Natural killer cell (primary cell): Measurements from ENCODE around the gene CTBS. TPM values are rescaled to one million over a fixed set of nuclear protein-coding genes. Genes with fewer than 3 reads are reported as not detected.

Experiments used
- ATAC-seq, 3 donors: fragments of 150-1000 bp in 2 of 3; fragments of 200-7000 bp in 1 of 3; cut with Tn5 transposase; 1 replicate in 1 of 3; 2 replicates in 2 of 3; pipeline ENCODE4 v1.10.0; 2021; ENCODE audit warnings: mild to moderate bottlenecking in 2 of 3, moderate library complexity in 2 of 3
- DNase-seq, 2 donors: peaks; one replicate each; pipeline versions ENCODE4 v3.0.0 to v3.0.0-alpha.2; 2013 to 2021; ENCODE audit warnings: mixed read lengths in 1 of 2
- H3K27ac ChIP-seq: one replicate; pipeline ENCODE4 v1.5.1; 2013; ENCODE audit warnings: mild to moderate bottlenecking, low read length
- H3K27me3 ChIP-seq: one replicate; pipeline ENCODE4 v1.6.1; 2013; ENCODE audit warnings: low read length; ENCODE audit not compliant: control insufficient read depth, insufficient read depth
- H3K36me3 ChIP-seq: one replicate; pipeline ENCODE4 v1.6.1; 2013; ENCODE audit warnings: low read length; ENCODE audit not compliant: control insufficient read depth, insufficient read depth
- H3K4me1 ChIP-seq: one replicate; pipeline ENCODE4 v1.6.1; 2013; ENCODE audit warnings: low read length; ENCODE audit not compliant: control insufficient read depth, insufficient read depth
- H3K4me3 ChIP-seq: one replicate; pipeline ENCODE4 v1.5.1; 2013; ENCODE audit warnings: low read length
- H3K9me3 ChIP-seq: one replicate; pipeline ENCODE4 v1.6.1; 2013; ENCODE audit warnings: low read length; ENCODE audit not compliant: control insufficient read depth, insufficient read depth
- H3K27ac Mint-ChIP-seq, 2 donors: one replicate each; pipeline ENCODE4 v1.8.0; 2022; ENCODE audit warnings: mild to moderate bottlenecking in 2 of 2, mixed read lengths in 2 of 2, moderate library complexity in 1 of 2
- H3K27me3 Mint-ChIP-seq, 2 donors: one replicate each; pipeline ENCODE4 v1.8.0; 2022; ENCODE audit warnings: low read depth in 2 of 2, mixed read lengths in 2 of 2
- H3K36me3 Mint-ChIP-seq: one replicate; pipeline ENCODE4 v1.8.0; 2022; ENCODE audit warnings: mixed read lengths
- H3K4me1 Mint-ChIP-seq, 2 donors: one replicate each; pipeline ENCODE4 v1.8.0; 2022; ENCODE audit warnings: mixed read lengths in 2 of 2
- H3K4me3 Mint-ChIP-seq: one replicate; pipeline ENCODE4 v1.8.0; 2022; ENCODE audit warnings: mild to moderate bottlenecking, moderate library complexity, mixed read lengths
- H3K9me3 Mint-ChIP-seq, 2 donors: one replicate each; pipeline ENCODE4 v1.8.0; 2022; ENCODE audit warnings: mixed read lengths in 2 of 2
- WGBS: methylation state at CpG from one replicate; pipeline ENCODE4 v1.1.7; 2013; ENCODE audit warnings: missing lambda C conversion rate; ENCODE audit not compliant: insufficient coverage; 5-methylcytosine and 5-hydroxymethylcytosine counted together
- intact Hi-C: fragments of 100-400 bp; cut with micrococcal nuclease; formaldehyde crosslinking; loops from one replicate; pipeline ENCODE4 v1.14.2; 2022
- total RNA-seq, 4 donors: library from RNA; stranded (reverse); fragments of 120-200 nt in 1 of 4; gene quantifications; one replicate each; pipeline versions ENCODE4 v1.2.3 to v1.2.4, GENCODE V29; 2013 to 2022
- TF ChIP-seq, protein P1 (sequence below): fragments of 200-600 bp; IDR thresholded peaks from one replicate; pipeline ENCODE4 v1.8.0; 2022; ENCODE audit warnings: antibody characterized with exemption

The CTBS gene
- total RNA-seq, 3 donors from 2014 or later (not counting 1 experiment from before 2014, with no cell fraction given), result 14.4 to 19.9 (median 17.1) TPM

DNA sequence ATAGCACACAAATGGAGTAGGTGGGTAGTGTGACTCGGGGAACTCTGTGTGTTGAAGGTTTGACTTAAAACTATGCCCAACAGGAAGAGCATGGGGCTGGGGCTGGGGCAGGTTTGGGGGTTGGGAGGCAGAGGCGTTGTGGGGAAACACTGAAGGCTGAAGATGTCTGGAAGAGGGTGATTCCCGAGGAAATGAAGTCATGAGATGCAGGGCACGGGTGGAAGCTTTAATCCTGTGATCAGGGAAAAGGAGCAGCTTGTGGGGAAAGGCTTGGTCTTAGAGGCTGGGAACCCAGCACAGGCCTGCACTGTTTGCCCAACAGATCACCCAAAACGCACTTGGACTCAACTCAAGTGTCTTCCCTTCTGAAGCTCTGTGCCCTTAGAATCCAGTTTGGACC, 26.6 kb upstream of the CTBS start:
- no peaks in the 10 kb centered on the region for H3K27me3 ChIP-seq
- no peak for ATAC-seq
- WGBS, result 86% methylated on average over 5 of the region's 5 CpGs
- H3K36me3 Mint-ChIP-seq, result peaks cover 4% of the 10 kb centered on the region
- peaks cover 2 to 6% of the 10 kb centered on the region in 2 donors for H3K9me3 Mint-ChIP-seq
- peaks cover 0 to 33% of the 10 kb centered on the region in 2 donors for H3K27me3 Mint-ChIP-seq
- H3K4me1 ChIP-seq, result no peaks in the 10 kb centered on the region
- peaks cover 13% of the 10 kb centered on the region for H3K9me3 ChIP-seq
- no peaks in the 10 kb centered on the region for H3K36me3 ChIP-seq
- peak overlapping the region in 1 of 2 donors; percentile 44 for H3K27ac Mint-ChIP-seq
- no peak overlapping the region for H3K27ac ChIP-seq
- H3K4me3 ChIP-seq, result no peak overlapping the region
- TF ChIP-seq, protein P1, sequence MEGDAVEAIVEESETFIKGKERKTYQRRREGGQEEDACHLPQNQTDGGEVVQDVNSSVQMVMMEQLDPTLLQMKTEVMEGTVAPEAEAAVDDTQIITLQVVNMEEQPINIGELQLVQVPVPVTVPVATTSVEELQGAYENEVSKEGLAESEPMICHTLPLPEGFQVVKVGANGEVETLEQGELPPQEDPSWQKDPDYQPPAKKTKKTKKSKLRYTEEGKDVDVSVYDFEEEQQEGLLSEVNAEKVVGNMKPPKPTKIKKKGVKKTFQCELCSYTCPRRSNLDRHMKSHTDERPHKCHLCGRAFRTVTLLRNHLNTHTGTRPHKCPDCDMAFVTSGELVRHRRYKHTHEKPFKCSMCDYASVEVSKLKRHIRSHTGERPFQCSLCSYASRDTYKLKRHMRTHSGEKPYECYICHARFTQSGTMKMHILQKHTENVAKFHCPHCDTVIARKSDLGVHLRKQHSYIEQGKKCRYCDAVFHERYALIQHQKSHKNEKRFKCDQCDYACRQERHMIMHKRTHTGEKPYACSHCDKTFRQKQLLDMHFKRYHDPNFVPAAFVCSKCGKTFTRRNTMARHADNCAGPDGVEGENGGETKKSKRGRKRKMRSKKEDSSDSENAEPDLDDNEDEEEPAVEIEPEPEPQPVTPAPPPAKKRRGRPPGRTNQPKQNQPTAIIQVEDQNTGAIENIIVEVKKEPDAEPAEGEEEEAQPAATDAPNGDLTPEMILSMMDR, result no peak
- no peak overlapping the region for H3K4me3 Mint-ChIP-seq
- DNase-seq, result no peak
- H3K4me1 Mint-ChIP-seq, result no peaks in the 10 kb centered on the region
- intact Hi-C loops, result no loop called here

DNA sequence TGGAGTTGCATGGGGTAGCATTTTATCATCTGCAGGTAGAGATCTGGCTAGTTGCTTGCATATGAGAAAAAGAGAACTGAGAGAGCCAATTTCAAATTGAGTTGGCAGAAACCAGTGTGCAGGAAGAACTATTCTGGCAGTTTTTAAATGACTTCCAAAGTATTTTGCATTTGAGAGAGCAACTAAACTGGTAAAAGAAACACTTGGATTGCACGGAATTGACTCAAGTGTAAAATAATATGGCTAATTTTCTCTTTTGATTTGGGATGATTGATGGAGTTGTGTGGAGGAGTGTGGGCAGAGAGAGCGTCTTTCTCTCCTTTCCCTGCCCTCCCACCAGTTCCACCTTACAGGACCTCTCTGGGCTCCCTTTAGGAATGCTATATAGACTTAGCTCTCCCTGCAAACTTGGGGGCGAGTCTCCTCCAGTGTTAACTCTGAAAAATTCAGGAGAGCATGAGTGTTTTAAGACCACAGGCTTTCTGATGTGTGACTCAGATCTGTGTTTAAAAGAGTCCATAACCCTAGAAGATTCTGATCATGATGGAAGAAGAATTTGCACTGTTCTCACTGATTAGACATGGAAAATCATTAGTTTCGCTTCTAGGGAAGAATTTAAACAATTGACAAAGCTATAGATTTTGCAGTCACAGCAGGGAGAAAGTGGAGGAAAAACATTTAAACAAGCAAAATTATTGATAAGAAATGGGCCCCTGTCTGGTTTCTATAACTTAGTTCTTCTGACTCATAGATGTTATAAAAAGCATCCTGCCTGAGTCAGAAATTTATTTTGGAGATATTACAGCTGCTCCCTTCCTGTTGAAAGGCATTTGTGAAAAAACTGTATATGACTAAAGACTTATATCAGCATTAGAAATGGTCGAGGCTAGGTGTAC, 24.9 kb upstream of the CTBS start:
- intact Hi-C loops, result no loop called here
- DNase-seq, result no peak
- no peaks in the 10 kb centered on the region for H3K4me1 ChIP-seq
- no peaks in the 10 kb centered on the region for H3K9me3 ChIP-seq
- no peaks in the 10 kb centered on the region for H3K4me1 Mint-ChIP-seq
- no peak overlapping the region for H3K4me3 ChIP-seq
- 83% methylated on average over 4 of the region's 5 CpGs for WGBS
- no peak overlapping the region for H3K4me3 Mint-ChIP-seq
- no peak for ATAC-seq
- no peak overlapping the region for H3K27ac ChIP-seq
- no peaks in the 10 kb centered on the region for H3K27me3 ChIP-seq
- H3K27ac Mint-ChIP-seq, result no peak overlapping the region
- no peaks in the 10 kb centered on the region for H3K36me3 ChIP-seq
- TF ChIP-seq, protein P1, result no peak
- peaks cover 4 to 26% of the 10 kb centered on the region in 2 donors for H3K27me3 Mint-ChIP-seq
- H3K36me3 Mint-ChIP-seq, result no peaks in the 10 kb centered on the region
- H3K9me3 Mint-ChIP-seq, result no peaks in the 10 kb centered on the region

DNA sequence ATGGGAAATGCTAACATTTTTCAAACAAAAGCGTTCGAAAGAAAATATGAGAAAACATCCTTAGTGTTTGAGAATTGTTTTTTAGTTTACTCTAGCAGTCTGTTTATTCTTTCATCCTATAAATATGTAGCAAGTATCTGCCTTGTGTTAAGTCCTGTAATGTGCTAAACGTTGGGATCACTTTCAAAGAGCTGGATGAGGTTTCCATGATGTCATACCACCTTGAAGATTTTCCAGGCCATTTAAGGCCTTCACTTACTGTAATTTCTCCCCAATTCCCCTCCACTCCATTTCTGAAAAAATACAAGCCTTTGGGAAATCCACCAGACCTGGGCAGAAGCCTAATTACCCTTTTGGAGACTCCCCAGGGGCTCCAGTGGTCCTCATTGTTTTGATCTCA, 24.2 kb upstream of the CTBS start:
- H3K36me3 ChIP-seq, result no peaks in the 10 kb centered on the region
- no peak overlapping the region for H3K4me3 Mint-ChIP-seq
- H3K4me1 Mint-ChIP-seq, result no peaks in the 10 kb centered on the region
- TF ChIP-seq, protein P1, result no peak
- H3K27me3 Mint-ChIP-seq, result peaks cover 7 to 30% of the 10 kb centered on the region in 2 donors
- H3K4me1 ChIP-seq, result no peaks in the 10 kb centered on the region
- H3K36me3 Mint-ChIP-seq, result no peaks in the 10 kb centered on the region
- intact Hi-C loops, result no loop called here
- H3K27ac Mint-ChIP-seq, result no peak overlapping the region
- H3K9me3 ChIP-seq, result no peaks in the 10 kb centered on the region
- no peak overlapping the region for H3K27ac ChIP-seq
- no peaks in the 10 kb centered on the region for H3K27me3 ChIP-seq
- no peak for ATAC-seq
- WGBS, result 70% methylated on average over 1 of the region's 3 CpGs
- DNase-seq, result no peak
- no peaks in the 10 kb centered on the region for H3K9me3 Mint-ChIP-seq
- H3K4me3 ChIP-seq, result no peak overlapping the region
